Upper lobe of left lung (tissue), 6 donors: Measurements from ENCODE around the gene SHISA7. TPM values are rescaled to one million over a fixed set of nuclear protein-coding genes. Genes with fewer than 3 reads are reported as not detected.

Experiments used
- ATAC-seq, 2 donors: fragments of 200-7000 bp; cut with Tn5 transposase; one replicate each; pipeline ENCODE4 v1.9.1; 2022; ENCODE audit warnings: mild to moderate bottlenecking in 2 of 2, moderate library complexity in 2 of 2; ENCODE audit not compliant: low FRiP score in 2 of 2
- DNase-seq, 2 donors: peaks; one replicate each; pipeline ENCODE4 v3.0.0-alpha.2; 2019 to 2020
- H3K27ac ChIP-seq, 4 donors: fragments of 200-600 bp; sonication (generic); one replicate each; pipeline ENCODE4 v1.5.1; 2016 to 2019
- H3K27me3 ChIP-seq, 4 donors: fragments of 200-600 bp; sonication (generic); one replicate each; pipeline ENCODE4 v1.5.1; 2017 to 2019
- H3K36me3 ChIP-seq, 4 donors: fragments of 200-600 bp; sonication (generic); one replicate each; pipeline ENCODE4 v1.5.1; 2016 to 2019
- H3K4me1 ChIP-seq, 4 donors: fragments of 200-600 bp; sonication (generic); one replicate each; pipeline ENCODE4 v1.5.1; 2018 to 2019
- H3K4me3 ChIP-seq, 4 donors: fragments of 200-600 bp; sonication (generic); one replicate each; pipeline ENCODE4 v1.5.1; 2017 to 2019; ENCODE audit warnings: mild to moderate bottlenecking in 2 of 4, moderate library complexity in 1 of 4
- H3K9me3 ChIP-seq, 4 donors: fragments of 200-600 bp; sonication (generic); one replicate each; pipeline ENCODE4 v1.5.1; 2018 to 2019
- CTCF ChIP-seq, 6 experiments: fragments of 450-650 bp in 4 of 6; fragments of 200-600 bp in 2 of 6; sonication (generic) in 2 of 6; IDR thresholded peaks; one replicate each; pipeline ENCODE4 v1.5.1; 2016 to 2019; ENCODE audit warnings: antibody characterized with exemption in 6 of 6
- EP300 ChIP-seq, 4 donors: sonication (generic); formaldehyde crosslinking; IDR thresholded peaks; one replicate each; pipeline ENCODE4 v1.5.1; 2017; ENCODE audit warnings: antibody characterized with exemption in 4 of 4, control low read depth in 2 of 4
- POLR2A ChIP-seq, 4 donors: fragments of 450-650 bp; IDR thresholded peaks; one replicate each; pipeline ENCODE4 v1.5.1; 2016 to 2017; ENCODE audit warnings: antibody characterized with exemption in 4 of 4, mild to moderate bottlenecking in 2 of 4
- POLR2AphosphoS5 ChIP-seq, 2 donors: sonication (generic); formaldehyde crosslinking; IDR thresholded peaks; one replicate each; pipeline ENCODE4 v1.5.1; 2017; ENCODE audit warnings: antibody characterized with exemption in 2 of 2
- WGBS, 2 donors: methylation state at CpG; one replicate each; pipeline ENCODE4 v1.1.5; 2017 to 2018; 5-methylcytosine and 5-hydroxymethylcytosine counted together
- total RNA-seq, 6 donors: library from RNA; depleted of rRNA in 4 of 6; stranded (reverse); fragments of >200 nt in 4 of 6; gene quantifications; one replicate each; pipeline versions ENCODE4 v1.1.0 to v1.2.1, GENCODE V29; 2016 to 2021
- donor health status: DM: no; HTN: no; CAD: no; lungs with moderate emphysema.
- donor health status: DM: no; HTN: yes; CAD: no; lungs with severe emphysema.

The SHISA7 gene
- total RNA-seq, 6 donors from 2014 or later = not detected

GRCh38 chr19:55489711-55490477 is 46.8 kb upstream of the SHISA7 start:
- peaks cover 26 to 39% (median 33%) of the 10 kb centered on the region in 4 donors for H3K4me1 ChIP-seq
- no peaks in the 10 kb centered on the region for H3K9me3 ChIP-seq
- H3K36me3 ChIP-seq = no peaks in the 10 kb centered on the region
- TF ChIP-seq EP300 (IDR thresholded peaks at IDR 0.05) (no peak), POLR2AphosphoS5 (IDR thresholded peaks at IDR 0.05) (no peak), POLR2A (IDR thresholded peaks at IDR 0.05) (no peak), CTCF (IDR thresholded peaks at IDR 0.05) (no peak)
- no peak overlapping the region for H3K4me3 ChIP-seq
- peaks cover 0 to 7% (median 0%) of the 10 kb centered on the region in 4 donors for H3K27me3 ChIP-seq
- ATAC-seq (no peak), DNase-seq (no peak)
- 70 to 80% methylated on average over 2 to 12 of the region's 21 CpGs for whole genome bisulfite sequencing, 2 donors
- peak overlapping the region in 1 of 4 donors; percentile 50 for H3K27ac ChIP-seq

- TF ChIP-seq EP300 (IDR thresholded peaks at IDR 0.05) (no peak), CTCF (IDR thresholded peaks at IDR 0.05) (no peak), POLR2AphosphoS5 (IDR thresholded peaks at IDR 0.05) (no peak), POLR2A (IDR thresholded peaks at IDR 0.05) (no peak)
- Histone ChIP-seq H3K27ac (peak overlapping the region in 2 of 4 donors; percentile 50 to 88), H3K27me3 (peaks cover 0 to 7% (median 0%) of the 10 kb centered on the region in 4 donors), H3K36me3 (no peaks in the 10 kb centered on the region), H3K9me3 (no peaks in the 10 kb centered on the region), H3K4me3 (peak overlapping the region in 1 of 4 donors; percentile 9), H3K4me1 (peaks cover 33 to 47% (median 40%) of the 10 kb centered on the region in 4 donors)
- ATAC-seq = no peak
- 0 to 86% methylated on average over 1 to 13 of the region's 36 CpGs for WGBS, 2 donors
- DNase-seq = peak in 1 of 2 donors; percentile 82
These were observed 46.0 kb upstream of the SHISA7 start for GRCh38 chr19:55488986-55489710.

GRCh38 chr19:55487924-55488687 is 45.0 kb upstream of the SHISA7 start, which contains the start of gene SSC5D:
Gene SSC5D, plus strand, starts transcription at chr19:55488436. Its CDS starts 154 bp downstream, at chr19:55488590.
- H3K4me1 ChIP-seq = peaks cover 35 to 43% (median 42%) of the 10 kb centered on the region in 4 donors
- TF ChIP-seq CTCF (IDR thresholded peaks at IDR 0.05) (no peak), POLR2AphosphoS5 (IDR thresholded peaks at IDR 0.05) (no peak), POLR2A (IDR thresholded peaks at IDR 0.05) (no peak), EP300 (IDR thresholded peaks at IDR 0.05) (no peak)
- H3K27me3 ChIP-seq = no peaks in the 10 kb centered on the region
- H3K27ac ChIP-seq = peak within 1 kb of the TSS; percentile 80 to 88 (median 85)
- H3K9me3 ChIP-seq = no peaks in the 10 kb centered on the region
- peak in 1 of 2 donors; percentile 20 for ATAC-seq
- H3K4me3 ChIP-seq = peak within 1 kb of the TSS in 1 of 4 donors; percentile 9
- no peak for DNase-seq
- H3K36me3 ChIP-seq = peaks cover 0 to 7% (median 6%) of the 10 kb centered on the region in 4 donors
- 12 to 28% methylated on average over 5 to 13 of the region's 21 CpGs for WGBS, 2 donors

GRCh38 chr19:55486971-55487923 is 44.1 kb upstream of the SHISA7 start:
- no peaks in the 10 kb centered on the region for H3K9me3 ChIP-seq
- H3K27ac ChIP-seq = peak overlapping the region; percentile 80 to 88 (median 85)
- DNase-seq (peak in 1 of 2 donors; percentile 46), ATAC-seq (peak; percentile 65 to 82)
- TF ChIP-seq POLR2A (IDR thresholded peaks at IDR 0.05) (peak in 1 of 4 donors; percentile 20), POLR2AphosphoS5 (IDR thresholded peaks at IDR 0.05) (peak; percentile 8 to 35), EP300 (IDR thresholded peaks at IDR 0.05) (no peak), CTCF (IDR thresholded peaks at IDR 0.05) (no peak)
- H3K36me3 ChIP-seq = peaks cover 4 to 16% (median 15%) of the 10 kb centered on the region in 4 donors
- H3K4me1 ChIP-seq = peaks cover 35 to 43% (median 42%) of the 10 kb centered on the region in 4 donors
- H3K4me3 ChIP-seq = no peak overlapping the region
- no peaks in the 10 kb centered on the region for H3K27me3 ChIP-seq
- 34 to 42% methylated on average over 16 to 25 of the region's 27 CpGs for WGBS, 2 donors
